Camera-type eye (tissue), 1 donor: ENCODE data around the gene EEFSEC. TPM values are rescaled to one million over a fixed set of nuclear protein-coding genes. Genes with fewer than 3 reads are reported as not detected.

ENCODE experiments used
- total RNA-seq: library from RNA; depleted of rRNA; stranded (reverse); fragments of >200 nt; gene quantifications from one replicate; pipeline ENCODE4 v1.2.3, GENCODE V29; 2014

Gene EEFSEC
- 15.8 TPM for total RNA-seq

DNA sequence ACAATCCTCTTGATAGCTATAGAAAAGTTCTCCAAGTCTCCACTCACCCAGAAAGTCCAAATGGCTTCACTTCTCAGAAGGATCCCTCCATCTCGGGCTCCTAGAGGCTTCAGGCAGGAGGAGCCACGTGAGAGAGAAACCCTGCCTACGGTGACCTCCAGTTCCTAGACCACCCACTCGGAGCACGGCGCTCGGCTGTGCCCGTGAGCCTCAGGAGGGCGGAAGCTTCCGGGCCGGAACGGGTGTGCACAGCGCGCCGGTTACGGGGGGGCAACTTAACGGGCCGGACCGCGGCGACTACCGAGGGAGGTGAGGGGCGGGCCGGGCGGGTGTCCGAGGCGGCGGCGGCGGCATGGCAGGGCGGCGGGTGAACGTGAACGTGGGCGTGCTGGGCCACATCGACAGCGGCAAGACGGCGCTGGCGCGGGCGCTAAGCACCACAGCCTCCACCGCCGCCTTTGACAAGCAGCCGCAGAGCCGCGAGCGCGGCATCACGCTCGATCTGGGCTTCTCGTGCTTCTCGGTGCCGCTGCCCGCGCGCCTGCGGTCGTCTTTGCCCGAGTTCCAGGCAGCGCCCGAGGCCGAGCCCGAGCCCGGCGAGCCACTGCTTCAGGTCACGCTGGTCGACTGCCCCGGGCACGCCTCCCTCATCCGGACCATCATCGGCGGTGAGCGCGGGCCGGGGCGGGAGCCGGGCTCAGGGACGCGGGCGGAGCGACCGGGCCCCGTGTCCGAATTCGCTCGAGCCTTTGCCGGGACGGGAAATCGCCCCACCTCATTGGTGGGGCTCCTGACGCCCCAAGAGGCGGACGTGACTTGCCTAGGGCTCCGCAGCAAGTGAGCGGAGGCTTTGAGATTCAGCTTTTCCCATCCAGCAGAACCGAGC is at the start of gene EEFSEC:
Gene EEFSEC (plus strand): TSS at position 326 of the 886 bp plus-strand sequence. CDS start 27 bp downstream, at position 353.

GRCh38 chr3:128123538-128124368 is 29.5 kb upstream of the EEFSEC start, which contains the start of gene RUVBL1:
Gene RUVBL1, minus strand, starts transcription at chr3:128123812. Its CDS starts 88 bp downstream, at chr3:128123724.

Other genes with a start within 250 kb of the EEFSEC start
- gene KBTBD12, start 238.2 kb upstream of the EEFSEC start, total RNA-seq: 6.0 TPM
- gene SEC61A1, start 101.0 kb upstream of the EEFSEC start, total RNA-seq: 138 TPM
- 41.4 TPM for gene RUVBL1, start 29.7 kb upstream of the EEFSEC start, total RNA-seq